Suppressor macrophage treated with lipopolysaccharide for 4 hours (primary cell): ENCODE data around the gene SLIT3.
"Not testable (repeated sequence)": the region's sequence is repeated elsewhere in the genome, so short reads cannot be mapped to it uniquely, and the experiment has no call there.

ENCODE experiments used
- DNase-seq: peaks from one replicate; pipeline ENCODE4 v3.0.0-alpha.2; 2020

The SLIT3 gene

GRCh38 chr5:169216866-169217265, 84.1 kb downstream of the SLIT3 start:
- DNase-seq: no peak

- no peak for DNase-seq
Measured at GRCh38 chr5:169213479-169213878, 87.5 kb downstream of the SLIT3 start.

DNA sequence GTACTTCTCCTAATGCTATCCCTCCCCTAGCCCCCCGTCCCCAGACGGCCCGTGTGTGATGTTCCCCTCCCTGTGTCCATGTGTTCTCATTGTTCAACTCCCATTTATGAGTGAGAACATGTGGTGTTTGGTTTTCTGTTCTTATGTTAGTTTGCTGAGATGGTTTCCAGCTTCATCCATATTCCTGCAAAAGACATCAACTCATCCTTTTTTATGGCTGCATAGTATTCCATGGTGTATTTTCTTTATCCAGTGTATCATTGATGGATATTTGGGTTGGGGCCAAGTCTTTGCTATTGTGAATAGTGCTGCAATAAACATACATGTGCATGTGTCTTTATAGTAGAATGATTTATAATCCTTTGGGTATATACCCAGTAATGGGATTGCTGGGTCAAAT, 89.2 kb downstream of the SLIT3 start:
- not testable (repeated sequence) for DNase-seq

- DNase-seq: no peak
Measured at GRCh38 chr5:169204788-169205400, 96.0 kb downstream of the SLIT3 start.

DNA sequence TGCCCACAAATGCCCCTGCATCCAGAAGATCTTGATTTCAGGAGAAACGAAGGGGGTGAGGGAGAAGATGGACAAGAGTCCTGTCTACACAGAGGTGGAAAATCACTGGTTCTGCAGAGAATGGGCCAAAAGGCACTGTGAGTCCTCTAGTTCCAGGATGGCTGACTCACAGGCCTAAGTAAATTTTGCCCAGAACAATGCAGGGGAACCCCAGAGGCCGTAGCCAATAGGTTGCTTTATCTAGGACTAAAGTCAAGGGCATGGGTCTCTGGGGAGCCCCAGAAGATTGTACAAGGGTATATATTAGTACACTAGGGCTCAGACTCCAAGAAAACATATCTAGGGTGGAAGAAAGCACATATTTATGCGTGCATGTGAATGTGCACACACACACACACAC, 98.0 kb downstream of the SLIT3 start:
- no peak for DNase-seq

DNA sequence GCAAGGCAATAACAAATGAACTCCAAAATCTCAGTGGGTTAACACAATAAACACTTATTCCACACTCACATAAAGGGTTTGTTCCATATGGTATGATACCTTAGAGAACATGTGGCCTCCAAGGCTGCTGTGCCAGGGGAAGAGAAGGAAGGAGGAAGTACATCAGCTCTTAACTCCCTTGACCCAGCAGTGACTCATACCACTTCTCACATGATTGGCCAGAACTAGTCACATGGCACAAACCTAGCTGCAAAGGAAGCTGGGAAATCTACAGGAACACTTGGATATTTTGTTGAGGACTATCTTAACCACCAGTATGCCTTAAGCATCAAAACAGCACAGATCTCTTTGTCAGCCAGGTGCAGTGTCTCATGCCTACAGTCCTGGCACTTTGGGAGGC, 99.3 kb downstream of the SLIT3 start:
- no peak for DNase-seq

- no peak for DNase-seq
Measured at GRCh38 chr5:169200125-169200778, 100.7 kb downstream of the SLIT3 start.

GRCh38 chr5:169197343-169197742, 103.6 kb downstream of the SLIT3 start:
- DNase-seq: no peak

DNA sequence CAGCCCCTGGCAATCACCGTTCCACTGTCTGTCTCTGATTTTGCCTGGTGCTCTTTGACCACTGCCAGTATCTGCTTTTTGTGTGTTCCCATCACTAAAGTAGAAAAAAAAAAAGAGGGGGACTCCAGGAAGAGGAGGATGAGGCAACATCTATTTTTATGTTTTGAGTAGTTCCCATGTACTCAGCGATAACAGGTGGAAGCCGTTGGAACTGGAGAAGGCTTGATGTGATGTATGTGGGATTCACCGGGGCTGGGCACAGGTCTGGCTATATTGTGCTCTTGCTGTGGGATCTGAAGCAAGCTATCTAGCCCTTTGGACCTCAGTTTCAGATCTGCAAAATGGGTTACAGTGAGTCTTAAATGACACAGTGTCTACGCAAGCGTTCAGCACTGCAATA, 104.9 kb downstream of the SLIT3 start:
- no peak for DNase-seq

- DNase-seq: no peak
Measured at GRCh38 chr5:169195601-169196000, 105.3 kb downstream of the SLIT3 start.

- DNase-seq: no peak
Measured at GRCh38 chr5:169192536-169192935, 108.4 kb downstream of the SLIT3 start.

GRCh38 chr5:169190849-169191248, 110.1 kb downstream of the SLIT3 start:
- DNase-seq: no peak

GRCh38 chr5:169185626-169186025, 115.3 kb downstream of the SLIT3 start:
- no peak for DNase-seq

GRCh38 chr5:169183576-169183975, 117.4 kb downstream of the SLIT3 start:
- DNase-seq: no peak

DNA sequence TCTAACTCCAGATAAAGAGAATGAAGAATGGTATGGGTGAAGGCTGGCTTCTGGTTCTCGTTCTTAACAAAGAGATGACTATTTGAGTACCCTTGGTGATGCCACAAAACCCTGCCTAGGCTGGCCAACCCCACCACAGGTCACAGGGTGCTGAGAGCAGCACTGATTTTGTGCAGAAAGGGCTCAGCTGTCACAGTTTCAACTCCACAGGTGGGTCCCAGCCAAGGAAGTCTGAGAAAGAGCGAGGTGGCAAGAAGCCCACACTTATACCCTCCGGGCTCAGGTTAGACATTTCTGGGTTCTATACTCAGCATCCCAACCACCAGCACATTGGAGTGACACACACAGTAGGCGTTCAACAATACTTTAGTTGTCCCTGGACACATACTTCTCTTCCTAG, 118.1 kb downstream of the SLIT3 start:
- no peak for DNase-seq

DNA sequence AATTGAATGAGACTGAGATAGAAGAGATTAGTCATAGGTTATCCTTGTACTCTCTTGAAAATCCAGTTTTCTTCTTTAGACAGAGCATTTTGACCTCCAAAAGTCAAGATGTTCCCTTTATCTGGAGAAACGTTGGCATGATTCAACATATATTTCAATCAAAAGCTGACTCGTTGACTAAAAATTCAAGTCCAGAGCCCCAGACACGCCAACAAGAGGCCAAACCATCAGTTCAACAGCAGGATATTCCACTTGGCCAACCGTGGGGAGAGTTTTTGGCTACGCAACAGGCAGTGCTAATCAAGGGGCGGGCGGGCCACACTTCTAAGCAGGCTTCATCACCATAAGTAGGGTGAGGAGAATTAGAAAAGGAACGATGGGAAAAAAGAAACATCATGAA, 119.1 kb downstream of the SLIT3 start:
- DNase-seq: no peak

GRCh38 chr5:169178754-169179153, 122.2 kb downstream of the SLIT3 start:
- DNase-seq: no peak

DNA sequence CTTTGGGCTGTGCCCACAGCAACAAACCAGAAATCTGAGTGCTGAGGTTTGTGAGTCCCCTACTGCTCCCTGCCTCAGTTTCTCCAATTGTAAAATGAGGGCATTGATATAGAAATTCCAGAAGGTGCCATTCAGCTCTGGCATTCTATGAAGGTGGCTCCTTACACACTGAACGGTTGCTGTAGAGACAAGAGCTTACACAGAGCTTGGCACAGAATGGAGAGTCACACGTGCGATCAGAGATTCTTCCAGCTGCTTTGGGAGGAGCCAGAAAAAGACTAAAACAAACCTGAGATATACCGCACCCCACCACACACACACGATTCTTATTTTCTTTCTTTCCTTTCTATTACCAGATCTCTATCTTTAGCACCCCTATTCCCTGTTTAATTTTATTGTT, 122.7 kb downstream of the SLIT3 start:
- DNase-seq: no peak

- DNase-seq: no peak
Measured at GRCh38 chr5:169176709-169177694, 123.9 kb downstream of the SLIT3 start.

- DNase-seq: no peak
Measured at GRCh38 chr5:169175733-169176132, 125.2 kb downstream of the SLIT3 start.

GRCh38 chr5:169174923-169175322, 126.0 kb downstream of the SLIT3 start:
- no peak for DNase-seq

DNA sequence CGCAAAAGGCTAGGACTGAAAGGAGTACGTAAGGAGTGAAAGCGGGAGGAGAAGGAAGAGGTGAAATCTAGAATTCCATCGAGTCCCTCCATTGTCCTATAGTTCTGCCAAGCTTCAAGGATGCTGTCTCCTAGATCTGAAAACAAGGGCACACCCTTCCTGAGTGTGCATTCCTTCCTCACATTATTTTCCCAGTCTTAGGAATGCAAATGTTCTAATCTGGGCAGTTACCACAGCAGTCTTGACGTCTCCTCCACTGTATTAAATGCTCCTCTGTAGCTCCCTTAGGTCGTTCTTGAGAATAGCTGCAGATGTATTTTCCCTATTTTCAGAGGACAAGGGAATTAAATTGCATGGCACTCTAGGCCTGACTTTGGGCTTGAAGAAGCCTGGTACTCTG, 127.6 kb downstream of the SLIT3 start:
- no peak for DNase-seq

DNA sequence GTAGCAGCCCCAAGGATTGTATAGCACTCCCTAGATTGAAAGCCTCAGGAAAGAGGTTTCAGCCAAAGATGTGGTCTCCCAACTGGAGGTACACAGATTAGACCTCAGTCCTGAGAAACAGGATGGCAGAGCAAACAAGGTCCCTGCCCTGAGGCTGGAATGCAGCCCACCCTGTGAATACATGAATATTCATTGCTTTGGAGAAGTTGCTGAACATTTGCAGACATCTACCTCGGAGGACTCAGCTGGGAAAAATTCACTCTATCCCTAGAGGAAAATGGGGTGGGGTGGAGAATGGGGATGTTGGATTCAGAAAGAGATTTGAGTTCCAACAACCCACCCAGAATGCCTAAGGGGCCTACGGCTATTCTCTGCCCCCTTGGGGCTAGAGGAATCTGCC, 129.4 kb downstream of the SLIT3 start:
- DNase-seq: no peak

GRCh38 chr5:169169783-169170182, 131.2 kb downstream of the SLIT3 start:
- DNase-seq: no peak
